ENCODE measurements around the gene CABLES1.

Gene CABLES1

GRCh38 chr18:23169673-23170044 lies 34.4 kb downstream of the CABLES1 start:
- no peak for DNase-seq (ENCODE audit: low spot score)

GRCh38 chr18:23170137-23170536 lies 34.9 kb downstream of the CABLES1 start:
- no peak for DNase-seq (ENCODE audit: low spot score)

- no peak for DNase-seq (ENCODE audit: low spot score)
Measured at GRCh38 chr18:23171581-23172156, 36.4 kb downstream of the CABLES1 start.

- no peak for DNase-seq (ENCODE audit: low spot score)
Measured at GRCh38 chr18:23172591-23173380, 37.5 kb downstream of the CABLES1 start.

GRCh38 chr18:23173912-23174311 lies 38.6 kb downstream of the CABLES1 start:
- DNase-seq (ENCODE audit: low spot score), result no peak

- DNase-seq (ENCODE audit: low spot score), result no peak
Measured at GRCh38 chr18:23176701-23177432, 41.6 kb downstream of the CABLES1 start.

GRCh38 chr18:23177433-23178072 lies 42.3 kb downstream of the CABLES1 start:
- DNase-seq (ENCODE audit: low spot score), result no peak

GRCh38 chr18:23178201-23178600 lies 42.9 kb downstream of the CABLES1 start:
- no peak for DNase-seq (ENCODE audit: low spot score)

GRCh38 chr18:23178661-23179081 lies 43.4 kb downstream of the CABLES1 start:
- DNase-seq (ENCODE audit: low spot score), result no peak

GRCh38 chr18:23179416-23179815 lies 44.1 kb downstream of the CABLES1 start:
- no peak for DNase-seq (ENCODE audit: low spot score)

- no peak for DNase-seq (ENCODE audit: low spot score)
Measured at GRCh38 chr18:23181547-23181946, 46.3 kb downstream of the CABLES1 start.

- no peak for DNase-seq (ENCODE audit: low spot score)
Measured at GRCh38 chr18:23182606-23183005, 47.3 kb downstream of the CABLES1 start.

GRCh38 chr18:23183411-23184150 lies 48.3 kb downstream of the CABLES1 start:
- DNase-seq (ENCODE audit: low spot score), result peak; percentile 36

GRCh38 chr18:23186781-23187180 lies 51.5 kb downstream of the CABLES1 start:
- no peak for DNase-seq (ENCODE audit: low spot score)

GRCh38 chr18:23188068-23188760 lies 52.9 kb downstream of the CABLES1 start:
- DNase-seq (ENCODE audit: low spot score), result no peak

- no peak for DNase-seq (ENCODE audit: low spot score)
Measured at GRCh38 chr18:23189099-23189498, 53.8 kb downstream of the CABLES1 start.

GRCh38 chr18:23189768-23190661 lies 54.7 kb downstream of the CABLES1 start:
- DNase-seq (ENCODE audit: low spot score), result no peak

GRCh38 chr18:23191232-23191631 lies 55.9 kb downstream of the CABLES1 start:
- DNase-seq (ENCODE audit: low spot score), result no peak

- no peak for DNase-seq (ENCODE audit: low spot score)
Measured at GRCh38 chr18:23193742-23194141, 58.5 kb downstream of the CABLES1 start.

Data from AG08395 (cell line).